Fibroblast of mammary gland (primary cell): ENCODE measurements around the gene NEDD4L.

Experiments used
- DNase-seq: peaks from one replicate; pipeline ENCODE4 v3.0.0-alpha.2; 2010; ENCODE audit warnings: low read depth
- H3K4me3 ChIP-seq: 2 replicates; pipeline ENCODE4 v1.5.1; 2011; ENCODE audit warnings: low read depth, mild to moderate bottlenecking, low read length, moderate library complexity; ENCODE audit not compliant: control insufficient read depth
- CTCF ChIP-seq: conservative IDR thresholded peaks from 2 replicates; pipeline ENCODE4 v1.5.1; 2011; ENCODE audit warnings: low read depth, low read length, inconsistent platforms; ENCODE audit not compliant: control insufficient read depth, insufficient read depth

Gene NEDD4L

GRCh38 chr18:58088691-58089065 is 44.7 kb downstream of the NEDD4L start:
- no peak for TF ChIP-seq CTCF
- DNase-seq, result no peak
- no peak overlapping the region for H3K4me3 ChIP-seq

- TF ChIP-seq CTCF, result no peak
- no peak for DNase-seq
- no peak overlapping the region for H3K4me3 ChIP-seq
Measured at GRCh38 chr18:58091099-58091611, 47.1 kb downstream of the NEDD4L start.

GRCh38 chr18:58093311-58093803 is 49.3 kb downstream of the NEDD4L start:
- no peak for DNase-seq
- H3K4me3 ChIP-seq, result no peak overlapping the region
- TF ChIP-seq CTCF, result no peak

DNA sequence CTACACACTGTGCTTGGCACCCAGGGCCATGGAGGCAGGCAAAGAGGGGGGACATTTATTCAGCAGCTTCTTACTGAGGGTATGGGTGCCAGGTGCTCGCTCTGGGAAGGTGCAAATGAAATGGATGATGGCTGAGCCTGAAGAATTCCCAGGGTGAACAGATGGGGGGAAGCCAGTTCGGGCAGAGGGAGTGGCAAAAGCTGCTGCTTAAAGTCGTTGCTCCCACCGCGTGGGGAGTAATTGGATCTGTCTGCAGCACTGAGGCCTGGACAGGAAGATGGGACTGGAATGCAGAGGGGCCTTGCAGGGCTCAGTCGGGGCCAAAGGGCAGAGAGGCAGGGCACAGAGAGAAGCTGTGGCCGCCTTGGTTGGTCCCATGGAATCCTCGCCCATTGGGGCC is 51.2 kb downstream of the NEDD4L start:
- no peak for DNase-seq
- H3K4me3 ChIP-seq, result no peak overlapping the region
- TF ChIP-seq CTCF, result no peak

GRCh38 chr18:58095655-58096054 is 51.6 kb downstream of the NEDD4L start:
- DNase-seq, result no peak
- no peak for TF ChIP-seq CTCF
- H3K4me3 ChIP-seq, result no peak overlapping the region

DNA sequence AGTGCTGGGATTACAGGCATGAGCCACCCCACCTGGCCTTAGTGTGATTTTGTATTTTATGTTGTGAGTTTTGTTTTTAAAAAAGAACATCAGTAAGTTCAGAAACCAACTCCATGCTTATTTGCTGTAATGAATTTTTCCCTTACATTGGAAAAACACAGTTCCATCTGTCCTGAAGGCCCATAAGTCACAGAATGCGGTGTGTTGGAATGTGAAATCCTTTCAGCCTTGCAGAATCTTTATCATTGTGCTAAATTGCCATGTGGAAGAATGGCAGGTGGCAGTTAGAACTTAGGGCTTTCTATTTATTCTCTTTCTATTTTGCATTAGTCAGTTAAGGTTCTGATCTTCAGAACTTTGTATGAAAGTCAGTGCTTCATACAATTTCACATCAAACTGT is 52.6 kb downstream of the NEDD4L start:
- TF ChIP-seq CTCF, result no peak
- no peak for DNase-seq
- H3K4me3 ChIP-seq, result no peak overlapping the region
